DOHH2 (cell line): ENCODE results near the gene DUOXA1.

Experiments used
- EZH2phosphoT487 ChIP-seq: fragments of 200-600 bp; sonication (generic); IDR thresholded peaks from 2 replicates; pipeline ENCODE4 v1.6.1; 2017; ENCODE audit warnings: borderline replicate concordance, mild to moderate bottlenecking, antibody characterized with exemption, low read length, moderate library complexity, mixed read lengths
- TF ChIP-seq, protein P1 (sequence below): fragments of 200-600 bp; sonication (generic); IDR thresholded peaks from one replicate; pipeline ENCODE4 v1.5.1; 2014; ENCODE audit warnings: antibody characterized with exemption, mild to moderate bottlenecking, low read depth, low read length; ENCODE audit not compliant: poor library complexity, severe bottlenecking

DNA sequence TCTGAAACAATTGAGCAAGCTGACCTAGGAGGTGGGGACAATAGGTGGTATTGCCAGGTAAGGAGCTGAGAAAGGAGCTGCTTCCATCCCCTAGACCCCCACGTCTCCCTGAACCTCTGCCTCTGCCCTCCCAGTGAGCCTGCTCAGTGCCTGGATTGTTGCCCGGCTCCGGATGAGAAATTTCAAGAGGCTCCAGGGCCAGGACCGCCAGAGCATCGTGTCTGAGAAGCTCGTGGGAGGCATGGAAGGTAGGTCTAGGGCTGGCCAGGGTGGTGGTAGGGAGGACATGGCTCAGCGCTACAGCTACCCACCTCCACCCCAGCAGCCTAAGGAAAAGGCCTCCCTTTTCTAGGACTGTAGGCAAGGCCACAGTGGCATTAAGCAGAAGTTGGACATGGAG lies 13.4 kb upstream of the DUOXA1 start:
- TF ChIP-seq, protein P1, sequence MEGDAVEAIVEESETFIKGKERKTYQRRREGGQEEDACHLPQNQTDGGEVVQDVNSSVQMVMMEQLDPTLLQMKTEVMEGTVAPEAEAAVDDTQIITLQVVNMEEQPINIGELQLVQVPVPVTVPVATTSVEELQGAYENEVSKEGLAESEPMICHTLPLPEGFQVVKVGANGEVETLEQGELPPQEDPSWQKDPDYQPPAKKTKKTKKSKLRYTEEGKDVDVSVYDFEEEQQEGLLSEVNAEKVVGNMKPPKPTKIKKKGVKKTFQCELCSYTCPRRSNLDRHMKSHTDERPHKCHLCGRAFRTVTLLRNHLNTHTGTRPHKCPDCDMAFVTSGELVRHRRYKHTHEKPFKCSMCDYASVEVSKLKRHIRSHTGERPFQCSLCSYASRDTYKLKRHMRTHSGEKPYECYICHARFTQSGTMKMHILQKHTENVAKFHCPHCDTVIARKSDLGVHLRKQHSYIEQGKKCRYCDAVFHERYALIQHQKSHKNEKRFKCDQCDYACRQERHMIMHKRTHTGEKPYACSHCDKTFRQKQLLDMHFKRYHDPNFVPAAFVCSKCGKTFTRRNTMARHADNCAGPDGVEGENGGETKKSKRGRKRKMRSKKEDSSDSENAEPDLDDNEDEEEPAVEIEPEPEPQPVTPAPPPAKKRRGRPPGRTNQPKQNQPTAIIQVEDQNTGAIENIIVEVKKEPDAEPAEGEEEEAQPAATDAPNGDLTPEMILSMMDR: no peak
- no peak for TF ChIP-seq EZH2phosphoT487
